CD8-positive, alpha-beta memory T cell (primary cell): ENCODE results near the gene DENND1B. TPM values are rescaled to one million over a fixed set of nuclear protein-coding genes. Genes with fewer than 3 reads are reported as not detected.
A peak's percentile ranks its signal among the peaks of the same experiment; 100 is the strongest.

Experiments used
- CTCF ChIA-PET: fragments of 350-600 bp; sonication (Branson Sonifier 250); formaldehyde crosslinking; loops from one replicate; lab custom pipeline; 2021; ENCODE audit warnings: antibody characterized with exemption; lab: Charles Lee
- POLR2A ChIA-PET: fragments of 350-600 bp; sonication (Branson Sonifier 250); formaldehyde crosslinking; loops from one replicate; lab custom pipeline; 2021; ENCODE audit warnings: antibody characterized with exemption; lab: Charles Lee
- DNase-seq, 5 donors: peaks; one replicate each; pipeline versions ENCODE4 v3.0.0 to v3.0.0-alpha.2; 2020 to 2022; ENCODE audit warnings: mixed read lengths in 1 of 5
- H3K27ac ChIP-seq: one replicate; pipeline ENCODE4 v1.7.0; 2013; ENCODE audit warnings: low read depth, mild to moderate bottlenecking, low read length, moderate library complexity
- H3K27me3 ChIP-seq: 2 replicates; pipeline ENCODE4 v1.7.0; 2013; ENCODE audit warnings: low read length, mild to moderate bottlenecking; ENCODE audit not compliant: insufficient read depth, poor library complexity, severe bottlenecking
- H3K36me3 ChIP-seq: 2 replicates; pipeline ENCODE4 v1.7.0; 2013; ENCODE audit warnings: mild to moderate bottlenecking, low read length, moderate library complexity; ENCODE audit not compliant: insufficient read depth
- H3K4me1 ChIP-seq: 2 replicates; pipeline ENCODE4 v1.7.0; 2013; ENCODE audit warnings: mild to moderate bottlenecking, low read length, moderate library complexity; ENCODE audit not compliant: insufficient read depth
- H3K4me3 ChIP-seq: 2 replicates; pipeline ENCODE4 v1.7.0; 2013; ENCODE audit warnings: mild to moderate bottlenecking, low read length
- H3K9me3 ChIP-seq: 2 replicates; pipeline ENCODE4 v1.7.0; 2013; ENCODE audit warnings: mild to moderate bottlenecking, low read length
- H3K27ac Mint-ChIP-seq, 8 donors: one replicate each; pipeline ENCODE4 v1.8.0; 2020 to 2021; ENCODE audit warnings: mixed read lengths in 8 of 8, mild to moderate bottlenecking in 6 of 8, inconsistent platforms in 3 of 8, moderate library complexity in 3 of 8
- H3K27me3 Mint-ChIP-seq, 2 donors: one replicate each; pipeline ENCODE4 v1.8.0; 2020 to 2021; ENCODE audit warnings: mixed read lengths in 2 of 2, mild to moderate bottlenecking in 1 of 2, moderate library complexity in 1 of 2
- H3K36me3 Mint-ChIP-seq, 3 donors: one replicate each; pipeline ENCODE4 v1.8.0; 2020 to 2021; ENCODE audit warnings: mixed read lengths in 3 of 3, inconsistent platforms in 1 of 3, mild to moderate bottlenecking in 1 of 3
- H3K4me1 Mint-ChIP-seq, 3 donors: one replicate each; pipeline ENCODE4 v1.8.0; 2020 to 2021; ENCODE audit warnings: mixed read lengths in 3 of 3, inconsistent platforms in 1 of 3, mild to moderate bottlenecking in 1 of 3
- H3K4me3 Mint-ChIP-seq, 7 donors: one replicate each; pipeline ENCODE4 v1.8.0; 2020 to 2021; ENCODE audit warnings: mixed read lengths in 7 of 7, mild to moderate bottlenecking in 6 of 7, moderate library complexity in 4 of 7, inconsistent platforms in 2 of 7
- H3K9me3 Mint-ChIP-seq, 5 donors: one replicate each; pipeline ENCODE4 v1.8.0; 2020 to 2022; ENCODE audit warnings: mixed read lengths in 5 of 5, mild to moderate bottlenecking in 3 of 5, moderate library complexity in 2 of 5, inconsistent platforms in 1 of 5
- polyA plus RNA-seq: library from polyadenylated mRNA; unstranded; fragments of 300-500 nt; fragmentation: Illumina TruSeq; gene quantifications from one replicate; pipeline ENCODE4 v1.2.3, GENCODE V29; 2021
- total RNA-seq, 2 experiments: library from RNA; stranded (reverse); gene quantifications; one replicate each; pipeline ENCODE4 v1.2.3, GENCODE V29; 2021

Gene DENND1B
- total and polyA plus RNA-seq, 3 experiments from 2014 or later: 10.6 to 14.8 (median 12.0) TPM

- POLR2A ChIA-PET: no interaction called here
- Mint-ChIP-seq H3K27ac (peak overlapping the region in 1 of 8 donors; percentile 54), H3K9me3 (no peaks in the 10 kb centered on the region), H3K27me3 (peaks cover 0 to 2% of the 10 kb centered on the region in 2 donors), H3K36me3 (peaks cover 0 to 2% (median 0%) of the 10 kb centered on the region in 3 donors), H3K4me3 (peak overlapping the region in 1 of 7 donors; percentile 5), H3K4me1 (peaks cover 8 to 30% (median 29%) of the 10 kb centered on the region in 3 donors)
- Histone ChIP-seq H3K4me3 (no peak overlapping the region), H3K36me3 (no peaks in the 10 kb centered on the region), H3K4me1 (peaks cover 3% of the 10 kb centered on the region), H3K27ac (no peak overlapping the region), H3K9me3 (no peaks in the 10 kb centered on the region), H3K27me3 (no peaks in the 10 kb centered on the region)
- CTCF ChIA-PET: no interaction called here
- DNase-seq: no peak
Measured at GRCh38 chr1:197807216-197807615, 31.9 kb upstream of the DENND1B start.

DNA sequence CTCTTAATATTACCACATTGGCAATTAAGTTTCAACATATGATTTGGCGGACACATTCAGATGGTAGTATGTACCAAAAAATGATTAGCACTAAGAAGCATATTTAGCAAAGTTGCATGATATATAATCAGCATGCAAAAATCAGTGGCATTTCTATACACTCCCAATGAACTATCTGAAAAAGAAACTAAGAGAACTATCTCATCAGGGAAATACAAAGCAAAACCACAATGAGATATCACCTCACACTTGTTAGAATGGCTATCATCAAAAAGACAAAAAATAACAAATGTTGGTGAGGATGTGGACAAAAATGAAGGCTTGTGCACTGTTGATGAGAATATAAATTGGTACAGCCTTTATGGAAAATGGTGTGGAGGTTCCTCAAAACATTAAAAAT lies 31.4 kb upstream of the DENND1B start:
- H3K27ac Mint-ChIP-seq: no peak overlapping the region
- peaks cover 3% of the 10 kb centered on the region for H3K4me1 ChIP-seq
- POLR2A ChIA-PET: no interaction called here
- peak overlapping the region in 2 of 7 donors; percentile 2 to 9 for H3K4me3 Mint-ChIP-seq
- H3K36me3 ChIP-seq: no peaks in the 10 kb centered on the region
- H3K9me3 ChIP-seq: no peaks in the 10 kb centered on the region
- peaks cover 0 to 2% (median 0%) of the 10 kb centered on the region in 5 donors for H3K9me3 Mint-ChIP-seq
- DNase-seq: no peak
- H3K27me3 ChIP-seq: no peaks in the 10 kb centered on the region
- no peak overlapping the region for H3K4me3 ChIP-seq
- peaks cover 0 to 2% of the 10 kb centered on the region in 2 donors for H3K27me3 Mint-ChIP-seq
- peaks cover 0 to 2% (median 0%) of the 10 kb centered on the region in 3 donors for H3K36me3 Mint-ChIP-seq
- H3K4me1 Mint-ChIP-seq: peaks cover 8 to 30% (median 29%) of the 10 kb centered on the region in 3 donors
- H3K27ac ChIP-seq: no peak overlapping the region
- CTCF ChIA-PET: no interaction called here

DNA sequence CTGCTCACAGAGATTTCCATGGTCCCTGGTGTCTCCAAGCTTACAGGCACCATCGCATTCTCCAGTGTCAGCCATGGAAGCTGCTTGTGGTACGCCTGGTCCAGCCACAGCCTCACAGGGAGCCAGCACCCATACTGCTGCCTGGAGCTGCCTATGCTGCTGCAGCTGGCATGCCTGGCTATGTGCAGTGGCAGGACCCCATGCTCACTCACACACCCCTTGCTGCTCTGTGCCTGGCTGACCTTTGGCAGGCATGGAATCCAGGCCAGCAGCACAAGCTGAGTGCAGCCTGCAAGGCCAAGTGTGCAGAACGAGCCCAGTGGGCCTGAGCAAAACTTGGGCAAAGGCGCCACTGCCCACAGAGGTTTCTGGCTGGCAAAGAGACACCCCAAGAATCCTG lies 26.4 kb upstream of the DENND1B start:
- no peaks in the 10 kb centered on the region for H3K27me3 Mint-ChIP-seq
- H3K27ac Mint-ChIP-seq: no peak overlapping the region
- ChIA-PET CTCF (no interaction called here), POLR2A (no interaction called here)
- no peak for DNase-seq
- H3K9me3 Mint-ChIP-seq: peaks cover 14 to 24% (median 20%) of the 10 kb centered on the region in 5 donors
- no peaks in the 10 kb centered on the region for H3K36me3 ChIP-seq
- no peak overlapping the region for H3K4me3 ChIP-seq
- H3K4me3 Mint-ChIP-seq: no peak overlapping the region
- peaks cover 9% of the 10 kb centered on the region for H3K9me3 ChIP-seq
- no peak overlapping the region for H3K27ac ChIP-seq
- H3K4me1 ChIP-seq: no peaks in the 10 kb centered on the region
- no peaks in the 10 kb centered on the region for H3K27me3 ChIP-seq
- peaks cover under 1 to 4% (median 3%) of the 10 kb centered on the region in 3 donors for H3K4me1 Mint-ChIP-seq
- H3K36me3 Mint-ChIP-seq: peaks cover 3 to 20% (median 3%) of the 10 kb centered on the region in 3 donors

DNA sequence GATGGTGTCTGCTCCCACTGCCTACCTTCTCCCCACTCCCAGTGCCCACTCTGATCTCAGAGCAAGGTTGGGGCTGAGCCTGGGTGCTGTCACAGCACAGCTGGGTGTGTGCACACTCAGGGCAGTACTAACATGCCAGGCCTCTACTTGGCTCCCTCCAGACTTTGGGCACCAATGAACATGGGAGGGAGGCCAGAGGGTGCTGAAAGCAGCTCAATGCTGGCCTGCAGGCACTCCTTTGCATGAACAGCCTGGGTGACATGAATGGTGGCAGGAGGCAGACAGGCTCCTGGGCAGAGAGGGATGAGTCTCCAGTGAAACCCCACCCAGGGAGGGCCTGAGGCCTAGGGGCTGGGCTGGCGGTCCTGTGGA lies 25.8 kb upstream of the DENND1B start:
- POLR2A ChIA-PET: interaction anchor here (0.6 kb wide), 1 partner anchor 26 kb away, joined by 4 read pairs; the partner anchor contains the start of gene DENND1B
- Mint-ChIP-seq H3K9me3 (peaks cover 20 to 30% (median 26%) of the 10 kb centered on the region in 5 donors), H3K27me3 (peaks cover 0 to 5% of the 10 kb centered on the region in 2 donors), H3K27ac (no peak overlapping the region), H3K36me3 (peaks cover 5 to 26% (median 9%) of the 10 kb centered on the region in 3 donors), H3K4me3 (no peak overlapping the region), H3K4me1 (no peaks in the 10 kb centered on the region)
- no peaks in the 10 kb centered on the region for H3K4me1 ChIP-seq
- no peak for DNase-seq
- no peaks in the 10 kb centered on the region for H3K27me3 ChIP-seq
- peaks cover 9% of the 10 kb centered on the region for H3K9me3 ChIP-seq
- no peak overlapping the region for H3K27ac ChIP-seq
- CTCF ChIA-PET: no interaction called here
- H3K4me3 ChIP-seq: no peak overlapping the region
- no peaks in the 10 kb centered on the region for H3K36me3 ChIP-seq

DNA sequence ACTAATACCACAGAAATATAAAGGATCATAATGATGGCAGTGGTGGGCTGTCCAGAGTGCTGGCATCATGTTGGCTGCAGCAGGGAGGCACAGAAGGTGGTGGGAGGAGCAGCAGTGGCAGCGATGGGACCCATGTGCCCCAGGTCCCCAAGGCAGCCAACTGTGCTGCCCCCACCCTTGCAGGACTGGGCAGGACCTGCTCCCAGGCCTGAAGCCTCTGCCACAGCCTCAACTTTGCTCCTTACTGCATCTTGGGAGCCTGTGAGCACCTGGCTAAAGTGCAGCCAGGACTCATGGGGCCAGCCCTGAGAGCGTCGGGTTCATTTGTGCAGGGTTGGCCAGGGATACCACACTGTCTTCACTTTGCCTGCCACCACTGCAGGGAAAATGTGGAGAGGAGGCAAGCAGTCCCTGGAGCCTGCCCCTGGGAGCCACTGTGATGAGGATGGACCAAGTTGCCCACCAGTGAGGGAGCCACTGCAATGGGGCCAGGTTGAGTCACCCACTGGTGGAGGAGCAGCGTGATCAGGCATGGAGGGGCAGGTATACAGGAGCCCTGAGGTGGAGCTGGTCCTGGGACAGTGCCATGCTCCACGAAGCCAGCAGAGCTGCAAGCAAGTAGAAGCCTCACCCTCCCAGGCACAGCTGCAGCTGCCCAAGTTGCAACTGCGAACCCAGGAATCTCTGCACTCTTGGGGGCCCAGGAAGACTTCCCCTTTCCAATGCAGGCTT lies 25.3 kb upstream of the DENND1B start:
- no peaks in the 10 kb centered on the region for H3K36me3 ChIP-seq
- H3K9me3 ChIP-seq: peaks cover 9% of the 10 kb centered on the region
- no peaks in the 10 kb centered on the region for H3K4me1 ChIP-seq
- H3K4me3 Mint-ChIP-seq: no peak overlapping the region
- H3K27me3 ChIP-seq: no peaks in the 10 kb centered on the region
- H3K27me3 Mint-ChIP-seq: peaks cover 0 to 6% of the 10 kb centered on the region in 2 donors
- H3K27ac ChIP-seq: no peak overlapping the region
- no peaks in the 10 kb centered on the region for H3K4me1 Mint-ChIP-seq
- ChIA-PET POLR2A (interaction anchor here (0.6 kb wide), 1 partner anchor 25 kb away, joined by 4 read pairs; the partner anchor contains the start of gene DENND1B), CTCF (no interaction called here)
- no peak overlapping the region for H3K27ac Mint-ChIP-seq
- peaks cover 5 to 31% (median 11%) of the 10 kb centered on the region in 3 donors for H3K36me3 Mint-ChIP-seq
- no peak for DNase-seq
- H3K4me3 ChIP-seq: no peak overlapping the region
- peaks cover 25 to 35% (median 31%) of the 10 kb centered on the region in 5 donors for H3K9me3 Mint-ChIP-seq

GRCh38 chr1:197799271-197799670 lies 24.0 kb upstream of the DENND1B start:
- Histone ChIP-seq H3K9me3 (peaks cover 9% of the 10 kb centered on the region), H3K27ac (no peak overlapping the region), H3K27me3 (no peaks in the 10 kb centered on the region), H3K36me3 (no peaks in the 10 kb centered on the region), H3K4me3 (no peak overlapping the region), H3K4me1 (no peaks in the 10 kb centered on the region)
- ChIA-PET POLR2A (no interaction called here), CTCF (no interaction called here)
- DNase-seq: no peak
- H3K36me3 Mint-ChIP-seq: peaks cover 5 to 39% (median 11%) of the 10 kb centered on the region in 3 donors
- peaks cover 0 to 6% of the 10 kb centered on the region in 2 donors for H3K27me3 Mint-ChIP-seq
- H3K4me3 Mint-ChIP-seq: no peak overlapping the region
- peaks cover 32 to 39% (median 34%) of the 10 kb centered on the region in 5 donors for H3K9me3 Mint-ChIP-seq
- no peak overlapping the region for H3K27ac Mint-ChIP-seq
- H3K4me1 Mint-ChIP-seq: no peaks in the 10 kb centered on the region

GRCh38 chr1:197798492-197798891 lies 23.2 kb upstream of the DENND1B start:
- peaks cover 32 to 39% (median 34%) of the 10 kb centered on the region in 5 donors for H3K9me3 Mint-ChIP-seq
- CTCF ChIA-PET: no interaction called here

DNA sequence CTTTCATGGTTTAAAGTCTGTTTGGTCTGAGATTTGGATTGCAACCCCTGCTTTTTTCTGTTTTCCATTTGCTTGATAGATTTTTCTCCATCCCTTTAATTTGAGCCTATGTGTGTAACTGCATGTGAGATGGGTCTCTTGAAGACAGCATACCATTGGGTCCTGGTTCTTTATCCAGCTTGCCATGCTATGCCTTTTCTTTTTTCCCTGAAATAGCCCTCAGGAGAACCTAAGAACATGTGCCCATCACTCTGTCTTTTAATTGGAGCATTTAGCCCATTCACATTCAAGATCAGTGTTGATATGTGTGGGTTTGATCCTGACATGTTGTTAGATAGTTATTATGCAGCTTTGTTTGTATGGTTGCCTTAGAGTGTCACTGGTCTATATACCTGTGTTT lies 21.7 kb upstream of the DENND1B start:
- Mint-ChIP-seq H3K9me3 (peaks cover 33 to 39% (median 36%) of the 10 kb centered on the region in 5 donors), H3K36me3 (peaks cover 5 to 39% (median 11%) of the 10 kb centered on the region in 3 donors), H3K27ac (no peak overlapping the region), H3K4me1 (no peaks in the 10 kb centered on the region), H3K4me3 (no peak overlapping the region), H3K27me3 (peaks cover 0 to 6% of the 10 kb centered on the region in 2 donors)
- H3K4me3 ChIP-seq: no peak overlapping the region
- H3K27me3 ChIP-seq: no peaks in the 10 kb centered on the region
- H3K27ac ChIP-seq: no peak overlapping the region
- no peak for DNase-seq
- ChIA-PET CTCF (no interaction called here), POLR2A (no interaction called here)
- H3K9me3 ChIP-seq: peaks cover 9% of the 10 kb centered on the region
- H3K36me3 ChIP-seq: no peaks in the 10 kb centered on the region
- no peaks in the 10 kb centered on the region for H3K4me1 ChIP-seq

More at GRCh38 chr1:197798492-197798891, 23.2 kb upstream of the DENND1B start:
- Mint-ChIP-seq H3K27me3 (peaks cover 0 to 6% of the 10 kb centered on the region in 2 donors), H3K4me3 (no peak overlapping the region), H3K27ac (no peak overlapping the region), H3K36me3 (peaks cover 5 to 39% (median 11%) of the 10 kb centered on the region in 3 donors), H3K4me1 (no peaks in the 10 kb centered on the region)
- no peak overlapping the region for H3K27ac ChIP-seq
- DNase-seq: no peak
- no peaks in the 10 kb centered on the region for H3K27me3 ChIP-seq
- H3K9me3 ChIP-seq: peaks cover 9% of the 10 kb centered on the region
- H3K36me3 ChIP-seq: no peaks in the 10 kb centered on the region
- H3K4me1 ChIP-seq: no peaks in the 10 kb centered on the region
- POLR2A ChIA-PET: no interaction called here
- H3K4me3 ChIP-seq: no peak overlapping the region
